Spinal cord (tissue), 10 donors: ENCODE measurements around the gene CHSY1. TPM values are rescaled to one million over a fixed set of nuclear protein-coding genes. Genes with fewer than 3 reads are reported as not detected.

ENCODE experiments used
- DNase-seq, 6 donors: peaks; one replicate each; pipeline versions ENCODE4 v3.0.0 to v3.0.0-alpha.2; 2013 to 2015; ENCODE audit warnings: low spot score in 6 of 6, low read depth in 4 of 6
- H3K27ac ChIP-seq: one replicate; pipeline ENCODE4 v1.5.1; 2013; ENCODE audit warnings: low read depth, low read length, control low read depth
- H3K27me3 ChIP-seq: one replicate; pipeline ENCODE4 v1.6.1; 2013; ENCODE audit warnings: low read length; ENCODE audit not compliant: control insufficient read depth, insufficient read depth
- H3K36me3 ChIP-seq: one replicate; pipeline ENCODE4 v1.6.1; 2013; ENCODE audit warnings: low read length; ENCODE audit not compliant: control insufficient read depth, insufficient read depth
- H3K4me1 ChIP-seq: one replicate; pipeline ENCODE4 v1.6.1; 2013; ENCODE audit warnings: low read length; ENCODE audit not compliant: control insufficient read depth, insufficient read depth
- H3K4me3 ChIP-seq: one replicate; pipeline ENCODE4 v1.5.1; 2013; ENCODE audit warnings: low read depth, low read length, control low read depth
- H3K9me3 ChIP-seq: one replicate; pipeline ENCODE4 v1.6.1; 2013; ENCODE audit warnings: low read length; ENCODE audit not compliant: control insufficient read depth, insufficient read depth
- WGBS: methylation state at CpG from one replicate; pipeline ENCODE4 v1.1.5; 2013; ENCODE audit warnings: missing lambda C conversion rate; ENCODE audit not compliant: insufficient coverage; 5-methylcytosine and 5-hydroxymethylcytosine counted together
- polyA plus RNA-seq, 2 donors: library from polyadenylated mRNA; unstranded; fragments of 120-200 nt; gene quantifications; one replicate each; pipeline ENCODE4 v1.2.1, GENCODE V29; 2013; ENCODE audit not compliant: insufficient read length in 2 of 2
- total RNA-seq, 2 donors: library from RNA; depleted of rRNA in 1 of 2; stranded (reverse); fragments of 120-200 nt in 1 of 2; fragments of >200 nt in 1 of 2; gene quantifications; one replicate each; pipeline versions ENCODE4 v1.2.3 to v1.2.4, GENCODE V29; 2013 to 2014
- donor health status: healthy.

Gene CHSY1
- total and polyA plus RNA-seq, 4 donors, result 28.2 to 67.3 (median 32.6) TPM

- H3K4me1 ChIP-seq, result peaks cover 4% of the 10 kb centered on the region
- DNase-seq, result no peak
- no peak overlapping the region for H3K4me3 ChIP-seq
- WGBS, result 76% methylated on average over 12 of the region's 13 CpGs
- H3K27ac ChIP-seq, result no peak overlapping the region
- no peaks in the 10 kb centered on the region for H3K27me3 ChIP-seq
- H3K36me3 ChIP-seq, result no peaks in the 10 kb centered on the region
- H3K9me3 ChIP-seq, result no peaks in the 10 kb centered on the region
Measured at GRCh38 chr15:101133751-101134261, 118.0 kb downstream of the CHSY1 start.

- Histone ChIP-seq H3K4me3 (no peak overlapping the region), H3K27ac (no peak overlapping the region), H3K36me3 (no peaks in the 10 kb centered on the region), H3K9me3 (no peaks in the 10 kb centered on the region), H3K27me3 (no peaks in the 10 kb centered on the region), H3K4me1 (peaks cover 7% of the 10 kb centered on the region)
- DNase-seq, result no peak
- WGBS, result 99% methylated on average over 8 of the region's 8 CpGs
Measured at GRCh38 chr15:101133181-101133460, 118.7 kb downstream of the CHSY1 start.

- Histone ChIP-seq H3K4me1 (peaks cover 12% of the 10 kb centered on the region), H3K27ac (no peak overlapping the region), H3K4me3 (no peak overlapping the region), H3K9me3 (no peaks in the 10 kb centered on the region), H3K36me3 (no peaks in the 10 kb centered on the region), H3K27me3 (no peaks in the 10 kb centered on the region)
- WGBS, result 91% methylated on average over 14 of the region's 20 CpGs
- DNase-seq, result no peak
Measured at GRCh38 chr15:101132390-101133180, 119.3 kb downstream of the CHSY1 start.

- no peak for DNase-seq
- Histone ChIP-seq H3K4me1 (peaks cover 21% of the 10 kb centered on the region), H3K27me3 (no peaks in the 10 kb centered on the region), H3K9me3 (no peaks in the 10 kb centered on the region), H3K36me3 (no peaks in the 10 kb centered on the region), H3K27ac (no peak overlapping the region), H3K4me3 (no peak overlapping the region)
- WGBS, result 96% methylated on average over 13 of the region's 18 CpGs
Measured at GRCh38 chr15:101131489-101132389, 120.1 kb downstream of the CHSY1 start.

- Histone ChIP-seq H3K4me1 (peaks cover 26% of the 10 kb centered on the region), H3K4me3 (no peak overlapping the region), H3K27ac (no peak overlapping the region), H3K27me3 (no peaks in the 10 kb centered on the region), H3K9me3 (no peaks in the 10 kb centered on the region), H3K36me3 (no peaks in the 10 kb centered on the region)
- no peak for DNase-seq
- WGBS, result no CpG with 5 or more reads among the region's 4 CpGs
Measured at GRCh38 chr15:101129851-101130380, 121.9 kb downstream of the CHSY1 start.

DNA sequence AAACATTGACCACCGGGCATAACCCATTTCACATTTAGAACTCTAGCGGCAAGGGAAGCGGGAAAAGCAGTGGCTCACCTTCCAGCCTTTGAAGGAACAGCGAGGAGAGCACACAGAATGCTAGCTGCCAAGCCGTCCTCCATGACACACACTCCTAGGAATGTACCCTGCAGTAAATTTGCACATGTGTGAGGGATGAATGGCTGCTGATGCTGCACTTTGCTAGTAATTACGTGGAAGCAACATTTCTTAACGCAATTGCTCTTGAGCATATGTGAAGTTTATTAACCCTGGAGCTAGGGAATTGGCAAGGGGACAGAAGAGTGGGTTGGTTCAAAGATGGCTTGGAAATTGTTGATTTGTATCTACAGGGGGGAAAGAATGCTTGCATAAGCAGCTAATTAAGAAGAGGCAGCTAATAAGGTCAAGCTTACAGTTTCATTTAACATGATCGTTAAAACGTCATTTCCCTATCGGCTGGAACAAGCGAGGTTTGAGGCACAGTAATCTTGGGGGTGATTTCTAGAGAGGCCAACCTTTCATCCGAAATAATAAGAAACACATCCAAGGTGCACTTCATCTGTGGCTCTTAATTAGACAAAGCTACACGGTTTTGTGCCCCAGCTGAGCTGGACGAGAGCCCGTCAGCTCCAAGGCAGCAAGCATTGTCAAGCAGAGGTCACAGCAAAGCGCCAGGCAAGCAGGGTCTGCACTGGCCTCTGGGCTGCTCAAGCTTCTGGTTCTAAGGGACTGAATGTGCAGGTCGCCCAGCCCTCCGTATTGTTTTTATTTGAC, 123.4 kb downstream of the CHSY1 start:
- Histone ChIP-seq H3K4me3 (no peak overlapping the region), H3K27me3 (no peaks in the 10 kb centered on the region), H3K9me3 (no peaks in the 10 kb centered on the region), H3K27ac (peak overlapping the region; percentile 86), H3K4me1 (peaks cover 26% of the 10 kb centered on the region), H3K36me3 (no peaks in the 10 kb centered on the region)
- peak in 1 of 6 donors; percentile 86 for DNase-seq
- 62% methylated on average over 10 of the region's 18 CpGs for WGBS

DNA sequence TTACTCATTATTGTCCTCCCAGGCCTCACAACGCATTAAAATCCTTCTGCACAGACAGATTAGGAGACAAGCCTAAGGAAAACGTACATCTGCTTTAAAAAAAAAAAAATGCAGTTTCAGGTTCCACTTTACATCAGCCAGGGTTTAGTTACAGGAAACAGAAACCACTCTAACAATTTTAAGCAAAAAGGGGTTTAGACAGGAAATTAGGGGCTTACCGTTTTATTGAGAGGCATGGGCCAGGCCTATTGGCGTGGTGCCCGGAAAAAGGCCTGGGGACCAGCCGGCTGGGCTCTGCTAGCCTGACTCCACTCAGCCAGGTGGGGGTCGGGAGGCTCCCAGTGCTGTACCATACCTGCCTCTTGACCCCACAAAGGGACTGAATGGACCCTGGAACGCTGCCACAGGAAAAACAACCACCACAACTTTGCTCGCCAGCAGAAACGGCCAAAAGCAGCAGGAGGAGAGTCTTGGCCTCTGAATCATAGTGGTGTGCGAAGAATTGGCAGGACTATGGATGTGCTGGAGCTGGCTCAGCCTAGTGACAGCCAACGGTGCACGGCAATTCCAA, 124.3 kb downstream of the CHSY1 start:
- Histone ChIP-seq H3K4me1 (peaks cover 26% of the 10 kb centered on the region), H3K36me3 (no peaks in the 10 kb centered on the region), H3K9me3 (no peaks in the 10 kb centered on the region), H3K27ac (peak overlapping the region; percentile 86), H3K4me3 (no peak overlapping the region), H3K27me3 (no peaks in the 10 kb centered on the region)
- DNase-seq, result peak in 4 of 6 donors; percentile 71 to 91 (median 82)
- 20% methylated on average over 11 of the region's 13 CpGs for WGBS

DNA sequence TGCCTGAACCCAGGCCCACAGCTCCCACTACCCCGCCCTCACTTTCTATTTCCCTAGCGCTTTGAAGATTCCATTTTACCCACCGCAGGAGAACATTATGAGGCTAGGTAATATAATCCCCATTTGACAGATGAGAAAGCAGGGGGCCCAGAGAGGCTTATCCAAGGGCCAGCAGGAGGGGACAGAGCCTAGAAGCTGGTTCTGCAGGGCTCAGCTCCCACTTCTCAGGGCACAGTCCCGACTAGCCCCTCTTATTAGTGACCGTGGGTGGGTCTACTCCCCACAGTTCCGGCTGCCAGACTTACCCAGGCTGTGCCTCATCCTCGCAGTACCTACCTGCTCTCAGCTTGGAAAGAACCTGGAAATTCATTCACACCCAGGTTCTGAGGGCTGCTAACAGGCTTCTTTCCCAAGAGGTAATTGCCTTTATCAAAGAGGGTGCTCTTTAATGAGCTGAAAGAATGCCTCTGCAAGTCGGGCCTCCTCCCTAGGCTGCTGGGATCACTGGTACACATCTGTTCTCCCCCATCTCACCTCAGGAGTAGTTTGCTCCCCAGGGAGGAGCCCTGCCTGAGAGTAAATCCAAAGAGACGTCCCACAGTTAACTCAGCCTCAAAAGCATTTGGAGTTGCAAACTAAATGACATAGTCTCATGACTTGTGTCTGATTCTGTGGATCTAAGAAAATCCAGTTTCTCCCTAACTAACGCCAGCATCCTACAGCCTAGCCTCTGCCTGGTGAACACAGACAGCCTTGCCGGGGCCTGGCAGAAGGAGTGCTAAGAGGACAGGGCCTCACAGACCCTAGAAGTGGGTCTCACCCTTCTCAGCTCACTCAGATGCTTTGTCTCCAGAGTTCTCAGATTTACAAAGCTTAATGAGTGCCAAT, 125.0 kb downstream of the CHSY1 start:
- WGBS, result 83% methylated on average over 4 of the region's 11 CpGs
- DNase-seq, result no peak

More for the DNA sequence above, 125.0 kb downstream of the CHSY1 start:
- Histone ChIP-seq H3K4me3 (no peak overlapping the region), H3K9me3 (no peaks in the 10 kb centered on the region), H3K36me3 (no peaks in the 10 kb centered on the region), H3K27ac (peak overlapping the region; percentile 86), H3K27me3 (no peaks in the 10 kb centered on the region), H3K4me1 (peaks cover 32% of the 10 kb centered on the region)
